ENCODE data around the gene SMYD4.
"Not testable (repeated sequence)": the region's sequence is repeated elsewhere in the genome, so short reads cannot be mapped to it uniquely, and the experiment has no call there.

SMYD4 gene

DNA sequence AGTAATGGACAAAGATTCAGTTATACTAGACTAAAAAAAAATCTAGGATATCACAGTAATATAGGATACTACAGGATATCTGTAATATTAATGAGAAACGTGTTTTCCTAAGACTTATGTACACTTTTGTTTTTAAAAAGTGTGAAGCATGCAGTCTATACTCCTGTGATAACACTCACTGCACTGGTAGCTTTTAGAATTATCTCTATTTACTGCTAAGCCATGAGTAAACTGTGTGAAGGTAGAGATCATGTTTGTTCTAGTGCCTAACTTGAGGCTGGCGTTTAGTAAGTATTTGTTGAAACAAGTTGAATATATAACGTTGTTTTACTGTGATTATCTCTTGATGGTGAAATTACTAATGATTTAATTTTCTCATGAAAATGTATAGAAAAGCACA is 24.0 kb upstream of the SMYD4 start:
- Mint-ChIP-seq H3K27ac (no peak overlapping the region), H3K36me3 (peaks cover 33% of the 10 kb centered on the region in 2 donors), H3K9me3 (no peaks in the 10 kb centered on the region), H3K27me3 (no peaks in the 10 kb centered on the region), H3K4me3 (no peak overlapping the region), H3K4me1 (peaks cover 6 to 10% of the 10 kb centered on the region in 2 donors)
- no peak for ATAC-seq (replicated peaks)
- DNase-seq = no peak

DNA sequence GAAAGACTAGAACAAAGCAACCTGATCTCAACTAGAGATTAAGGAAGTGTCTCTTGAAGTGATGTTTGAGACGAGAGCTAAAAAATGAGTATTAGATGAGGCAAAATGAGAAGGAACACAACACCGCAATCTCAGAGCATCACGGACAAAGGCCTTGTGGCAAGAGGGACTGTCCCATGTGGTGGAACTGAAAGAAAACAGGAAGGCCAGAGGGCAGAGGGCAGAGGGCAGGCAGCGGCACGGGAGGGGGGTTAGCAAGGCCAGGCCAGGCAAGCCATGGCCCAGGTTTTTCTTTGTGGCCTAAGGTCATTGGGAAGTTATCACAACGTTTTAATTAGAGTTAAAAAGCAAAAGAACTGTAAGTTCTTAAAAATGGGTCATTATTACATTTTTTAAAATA is 22.6 kb upstream of the SMYD4 start:
- DNase-seq (no peak), ATAC-seq (replicated peaks) (peak; percentile 65 to 82)
- Mint-ChIP-seq H3K4me1 (peaks cover 6 to 10% of the 10 kb centered on the region in 2 donors), H3K4me3 (no peak overlapping the region), H3K36me3 (peaks cover 33 to 36% of the 10 kb centered on the region in 2 donors), H3K27me3 (no peaks in the 10 kb centered on the region), H3K9me3 (no peaks in the 10 kb centered on the region), H3K27ac (peak overlapping the region; percentile 2)

DNA sequence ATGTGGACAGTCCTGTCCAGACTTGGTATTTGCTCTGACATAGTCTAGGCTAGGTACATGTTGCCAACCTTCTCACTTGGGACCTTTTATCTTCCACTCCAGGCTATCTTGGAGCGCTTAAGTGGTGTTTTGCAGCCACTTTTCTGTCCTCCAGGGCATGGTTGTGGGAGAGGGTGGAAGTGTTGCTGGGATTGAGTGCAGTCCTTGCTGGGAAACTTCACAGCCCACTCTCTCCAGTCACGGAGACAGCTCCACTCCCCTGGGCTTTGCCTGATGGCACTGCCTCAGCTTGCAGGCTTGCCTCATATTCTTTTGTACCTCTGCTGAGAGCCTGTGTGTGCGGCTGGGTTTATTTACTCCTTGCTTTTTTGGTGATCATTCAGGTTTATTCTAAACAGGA is 17.5 kb upstream of the SMYD4 start:
- Mint-ChIP-seq H3K9me3 (no peaks in the 10 kb centered on the region), H3K4me1 (peaks cover 4 to 6% of the 10 kb centered on the region in 2 donors), H3K27me3 (no peaks in the 10 kb centered on the region), H3K4me3 (no peak overlapping the region), H3K27ac (no peak overlapping the region), H3K36me3 (peaks cover 32 to 52% of the 10 kb centered on the region in 2 donors)
- DNase-seq (no peak), ATAC-seq (replicated peaks) (no peak)

DNA sequence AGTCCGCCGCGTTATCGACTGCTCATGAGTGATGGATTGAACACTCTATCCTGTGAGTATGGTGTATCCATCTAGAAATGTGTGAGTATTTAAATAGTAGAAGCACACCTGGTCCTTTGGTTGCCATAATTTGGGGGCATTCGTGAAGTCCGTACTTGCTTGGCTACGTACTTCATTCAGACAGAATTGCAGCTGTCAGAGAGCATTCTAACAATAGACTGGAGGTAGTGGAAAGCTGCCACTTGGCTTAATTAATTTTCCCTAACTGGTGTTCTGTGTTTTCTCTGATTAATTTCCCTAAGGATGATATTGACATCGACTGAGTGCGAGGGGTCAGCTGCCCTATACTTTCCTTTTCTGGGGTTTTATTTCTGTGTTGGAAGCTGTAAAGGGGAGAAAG is 14.2 kb upstream of the SMYD4 start:
- no peak for DNase-seq
- H3K9me3 Mint-ChIP-seq = no peaks in the 10 kb centered on the region

DNA sequence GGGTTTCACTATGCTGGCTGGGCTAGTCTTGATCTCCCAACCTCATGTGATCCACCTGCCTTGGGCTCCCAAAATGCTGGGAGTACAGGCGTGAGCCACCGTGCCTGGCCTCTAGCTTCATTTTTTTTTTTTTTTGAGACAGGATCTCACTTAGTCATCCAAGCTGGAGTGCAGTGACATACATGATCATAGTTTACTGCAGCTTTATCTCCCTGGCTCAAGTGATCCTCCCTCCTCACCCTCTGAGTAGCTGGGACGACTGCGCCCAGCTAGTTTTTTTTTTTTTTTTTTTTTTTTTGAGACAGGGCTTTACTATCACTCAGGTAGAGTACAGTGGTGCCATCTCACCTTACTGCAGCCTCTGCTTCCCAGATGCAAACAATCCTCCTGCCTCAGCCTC is 9.8 kb upstream of the SMYD4 start:
- ATAC-seq (replicated peaks) = no peak
- Mint-ChIP-seq H3K4me3 (no peak overlapping the region), H3K36me3 (peaks cover 17 to 39% of the 10 kb centered on the region in 2 donors), H3K27ac (no peak overlapping the region), H3K27me3 (no peaks in the 10 kb centered on the region), H3K9me3 (no peaks in the 10 kb centered on the region), H3K4me1 (peaks cover 6 to 9% of the 10 kb centered on the region in 2 donors)
- no peak for DNase-seq

More for the DNA sequence above, 14.2 kb upstream of the SMYD4 start:
- no peak for ATAC-seq (replicated peaks)
- peaks cover 21 to 43% of the 10 kb centered on the region in 2 donors for H3K36me3 Mint-ChIP-seq
- H3K27me3 Mint-ChIP-seq = no peaks in the 10 kb centered on the region
- H3K27ac Mint-ChIP-seq = no peak overlapping the region
- H3K4me3 Mint-ChIP-seq = no peak overlapping the region
- H3K4me1 Mint-ChIP-seq = peaks cover 0 to 6% of the 10 kb centered on the region in 2 donors

DNA sequence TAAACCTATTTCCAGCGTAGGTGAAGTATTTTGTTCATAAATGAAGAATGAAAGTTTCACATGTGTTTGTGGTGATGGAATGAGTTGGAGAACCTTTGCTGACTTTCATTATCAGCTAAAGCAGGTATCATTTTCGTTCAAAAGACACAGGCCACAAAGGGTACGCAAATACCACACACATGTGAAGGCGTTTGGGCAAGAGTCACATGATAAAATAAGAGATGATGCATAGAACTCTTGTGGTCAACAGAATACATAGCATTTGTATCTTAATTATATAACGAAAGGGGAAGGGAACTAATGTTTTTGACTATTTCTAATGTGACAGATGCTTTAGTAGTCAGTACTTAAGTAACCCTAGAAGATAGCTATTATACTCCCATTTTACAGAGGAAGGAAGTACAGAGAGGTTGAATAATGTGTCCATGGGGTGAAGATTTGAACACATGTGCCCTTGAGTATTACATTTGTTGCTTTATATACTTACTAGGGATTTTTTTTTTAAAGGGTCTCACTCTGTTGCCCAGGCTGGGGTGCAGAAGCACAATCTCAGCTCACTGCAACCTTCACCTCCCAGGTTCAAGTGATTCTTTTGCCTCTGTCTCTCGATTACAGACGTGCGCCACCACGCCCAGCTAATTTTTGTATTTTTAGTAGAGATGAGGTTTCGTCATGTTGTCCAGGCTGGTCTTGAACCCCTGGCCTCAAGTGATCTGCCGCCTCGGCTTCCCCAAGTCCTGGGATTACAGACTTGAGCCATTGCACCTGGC is 4.9 kb upstream of the SMYD4 start:
- peaks cover 26 to 34% of the 10 kb centered on the region in 2 donors for H3K4me1 Mint-ChIP-seq
- H3K36me3 Mint-ChIP-seq = peaks cover 15 to 30% of the 10 kb centered on the region in 2 donors
- ATAC-seq (replicated peaks) (peak; percentile 44 to 51), DNase-seq (peak; percentile 24)
- peak overlapping the region in 1 of 2 donors; percentile 14 for H3K4me3 Mint-ChIP-seq
- no peaks in the 10 kb centered on the region for H3K9me3 Mint-ChIP-seq
- peak overlapping the region; percentile 80 for H3K27ac Mint-ChIP-seq
- no peaks in the 10 kb centered on the region for H3K27me3 Mint-ChIP-seq

DNA sequence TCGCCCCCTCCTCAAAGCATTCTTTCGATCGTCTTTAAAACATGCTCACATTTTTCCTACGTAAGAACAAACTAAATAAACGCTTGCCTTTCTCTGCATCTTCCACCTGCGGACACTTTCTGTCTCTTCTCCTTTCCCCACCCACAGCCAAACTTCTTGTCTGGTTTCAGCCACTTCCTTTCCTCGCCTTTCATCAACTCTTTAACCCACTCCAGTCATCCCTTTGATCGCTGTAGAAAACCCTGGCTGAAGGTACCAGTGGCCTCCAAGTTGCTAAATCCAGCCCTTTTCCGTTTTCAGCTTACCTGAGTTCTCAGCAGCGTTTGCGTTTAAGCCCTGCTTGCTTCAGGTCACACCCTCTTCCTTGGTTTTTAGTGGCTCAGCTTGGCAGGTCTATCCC is 586 bp upstream of the SMYD4 start:
- Mint-ChIP-seq H3K4me1 (peaks cover 30 to 50% of the 10 kb centered on the region in 2 donors), H3K4me3 (peak overlapping the region; percentile 90 to 92), H3K9me3 (no peaks in the 10 kb centered on the region), H3K36me3 (peaks cover 10 to 29% of the 10 kb centered on the region in 2 donors), H3K27ac (peak overlapping the region; percentile 88), H3K27me3 (no peaks in the 10 kb centered on the region)
- DNase-seq = peak; percentile 10
- peak; percentile 6 to 17 for ATAC-seq (replicated peaks)

DNA sequence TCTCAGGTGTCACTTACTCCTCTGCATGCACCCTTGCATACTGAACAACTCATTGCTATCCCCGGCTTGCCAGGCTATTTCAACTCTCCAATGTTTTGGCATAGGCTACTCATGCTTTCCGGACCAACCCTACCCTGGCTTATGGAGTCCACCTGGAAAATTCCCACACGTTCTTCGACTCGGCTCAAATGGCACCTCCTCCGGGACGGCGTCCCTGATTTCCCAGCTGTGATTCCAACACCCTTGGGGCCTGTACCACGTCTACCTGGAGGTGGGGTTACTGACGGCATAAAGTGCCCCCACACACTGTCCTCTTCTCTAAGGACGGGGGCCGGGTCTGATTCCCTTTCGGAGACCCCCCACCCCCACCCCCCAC is 498 bp downstream of the SMYD4 start:
- Mint-ChIP-seq H3K27ac (peak overlapping the region; percentile 62), H3K27me3 (no peaks in the 10 kb centered on the region), H3K4me1 (peaks cover 26 to 44% of the 10 kb centered on the region in 2 donors), H3K9me3 (no peaks in the 10 kb centered on the region), H3K4me3 (peak overlapping the region; percentile 90 to 92), H3K36me3 (peaks cover 15 to 29% of the 10 kb centered on the region in 2 donors)
- ATAC-seq (replicated peaks) (peak in 1 of 2 donors; percentile 1), DNase-seq (no peak)

DNA sequence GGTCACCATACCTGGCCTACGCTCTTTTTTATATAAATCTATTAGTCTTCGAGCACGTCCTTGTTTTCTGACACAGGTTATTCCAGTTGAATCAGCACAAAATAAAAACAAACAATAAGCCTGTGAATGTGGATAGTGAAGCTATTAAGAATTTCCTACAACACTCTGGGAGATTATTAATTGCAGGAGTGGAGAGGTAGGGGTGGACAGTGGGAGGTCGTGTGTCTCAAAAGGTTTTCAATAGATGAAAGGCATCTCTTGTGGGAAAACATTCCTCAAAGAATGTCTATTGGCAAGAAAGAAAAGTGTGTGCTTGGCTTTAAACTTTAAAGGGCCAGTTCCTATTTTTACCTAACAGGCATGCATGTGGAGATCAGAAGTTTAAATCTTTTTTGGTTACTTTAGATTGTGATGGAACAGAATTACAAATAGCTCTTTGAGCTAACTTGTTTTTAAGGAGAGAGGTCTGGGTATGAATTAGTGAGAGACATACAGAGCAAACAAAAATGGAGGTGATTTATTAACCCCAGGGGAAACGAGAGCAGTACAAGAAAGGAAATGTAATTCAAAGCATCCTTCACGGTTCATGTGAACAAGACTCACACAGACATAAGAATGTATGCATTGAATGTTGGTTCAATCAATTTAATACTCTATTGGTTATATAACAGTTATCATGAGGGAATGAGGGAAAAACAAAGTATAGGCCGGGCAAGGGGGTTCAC is 9.0 kb downstream of the SMYD4 start:
- Mint-ChIP-seq H3K27me3 (no peaks in the 10 kb centered on the region), H3K27ac (no peak overlapping the region), H3K9me3 (no peaks in the 10 kb centered on the region), H3K4me3 (no peak overlapping the region), H3K36me3 (peaks cover 20 to 25% of the 10 kb centered on the region in 2 donors), H3K4me1 (peaks cover 0 to 3% of the 10 kb centered on the region in 2 donors)
- ATAC-seq (replicated peaks) (no peak), DNase-seq (no peak)

DNA sequence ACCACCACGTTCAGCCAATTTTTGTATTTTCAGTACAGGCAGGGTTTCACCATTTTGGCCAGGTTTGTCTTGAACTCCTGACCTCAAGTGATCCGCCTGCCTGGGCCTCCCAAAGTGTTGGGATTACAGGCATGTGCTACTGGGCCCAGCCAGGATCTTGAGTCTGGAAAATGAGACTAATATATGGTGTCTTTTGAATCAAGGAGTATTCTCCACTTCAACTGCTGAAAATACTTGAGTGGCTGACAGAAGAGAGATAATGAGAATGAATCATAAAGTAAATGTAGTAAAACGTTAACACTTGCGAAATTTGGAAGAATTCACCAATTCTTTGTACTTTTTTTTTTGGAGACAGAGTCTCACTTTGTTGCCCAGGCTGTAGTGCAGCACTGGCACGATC is 16.6 kb downstream of the SMYD4 start:
- Mint-ChIP-seq H3K9me3 (no peaks in the 10 kb centered on the region), H3K27ac (no peak overlapping the region), H3K4me1 (no peaks in the 10 kb centered on the region), H3K4me3 (no peak overlapping the region), H3K27me3 (no peaks in the 10 kb centered on the region), H3K36me3 (peaks cover 12 to 15% of the 10 kb centered on the region in 2 donors)
- ATAC-seq (replicated peaks) (no peak), DNase-seq (no peak)

DNA sequence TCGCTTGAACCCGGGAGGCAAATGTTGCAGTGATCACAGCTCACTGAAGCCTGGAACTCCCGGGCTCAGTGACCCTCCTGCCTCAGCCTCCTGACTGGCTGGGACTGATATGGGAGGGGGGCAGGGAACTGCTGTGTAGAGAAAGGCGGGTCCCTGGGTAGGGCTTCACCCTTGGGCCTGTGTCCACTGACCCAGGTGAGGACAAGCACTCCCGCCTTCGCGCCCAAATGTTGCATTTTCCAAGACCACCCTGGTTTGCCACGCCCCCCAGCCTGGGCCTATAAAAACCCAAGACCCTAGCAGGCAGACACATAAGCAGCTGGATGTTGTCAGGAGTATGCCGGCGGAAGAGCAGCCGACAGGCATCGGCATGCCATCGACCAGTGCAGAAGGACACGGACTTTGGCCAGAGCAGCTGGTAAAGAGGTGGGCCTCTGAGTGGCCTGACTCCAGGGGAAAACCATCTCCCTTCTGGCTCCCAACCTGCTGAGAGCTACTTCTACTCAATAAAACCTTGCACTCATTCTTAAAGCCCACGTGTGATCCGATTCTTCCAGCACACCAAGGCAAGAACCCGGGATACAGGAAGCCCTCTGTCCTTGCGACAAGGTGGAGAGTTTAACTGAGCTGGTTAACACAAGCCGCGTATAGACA is 19.1 kb downstream of the SMYD4 start:
- peaks cover 13 to 22% of the 10 kb centered on the region in 2 donors for H3K36me3 Mint-ChIP-seq
- DNase-seq = no peak
- no peaks in the 10 kb centered on the region for H3K4me1 Mint-ChIP-seq
- H3K27me3 Mint-ChIP-seq = no peaks in the 10 kb centered on the region
- no peak overlapping the region for H3K4me3 Mint-ChIP-seq
- no peak overlapping the region for H3K27ac Mint-ChIP-seq
- ATAC-seq (replicated peaks) = no peak
- no peaks in the 10 kb centered on the region for H3K9me3 Mint-ChIP-seq

DNA sequence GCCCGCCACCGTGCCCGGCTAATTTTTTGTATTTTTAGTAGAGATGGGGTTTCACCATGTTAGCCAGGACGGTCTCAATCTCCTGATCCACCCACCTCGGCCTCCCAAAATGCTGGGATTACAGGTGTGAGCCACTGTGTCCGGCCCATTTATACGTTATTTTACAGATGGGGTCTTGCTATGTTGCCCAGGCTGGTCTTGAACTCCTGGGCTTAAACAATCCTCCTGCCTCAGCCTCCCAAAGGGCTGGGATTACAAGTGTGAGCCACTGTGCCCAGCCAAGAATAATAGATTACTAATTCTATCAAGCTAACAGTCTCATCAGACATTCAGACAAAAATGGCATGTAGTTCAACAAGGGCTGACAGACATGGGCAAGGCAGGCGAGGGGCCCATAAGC is 19.9 kb downstream of the SMYD4 start:
- H3K4me1 Mint-ChIP-seq; H3K4me3 Mint-ChIP-seq; H3K27me3 Mint-ChIP-seq; DNase-seq; ATAC-seq (replicated peaks); H3K27ac Mint-ChIP-seq; H3K9me3 Mint-ChIP-seq: not testable (repeated sequence)
- H3K36me3 Mint-ChIP-seq = peaks cover 14 to 25% of the 10 kb centered on the region in 2 donors

DNA sequence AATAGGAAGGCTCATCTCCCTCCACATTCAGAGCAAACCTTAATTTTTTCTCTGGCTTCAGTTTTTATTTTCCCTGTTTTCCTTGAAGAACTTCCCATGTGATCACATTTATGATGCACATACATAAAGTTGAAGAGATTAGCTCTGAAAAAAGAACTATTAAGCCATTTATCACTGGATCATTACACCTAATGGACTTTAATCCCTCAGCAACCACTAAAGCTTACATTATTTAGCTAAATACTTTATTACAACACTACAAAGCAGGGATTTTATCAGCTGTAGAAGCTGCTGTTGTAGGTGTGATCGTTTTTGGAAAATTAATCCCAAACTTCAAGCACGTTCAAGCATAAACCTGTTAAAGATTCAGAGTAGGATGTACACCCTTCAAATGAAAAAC is 21.1 kb downstream of the SMYD4 start:
- no peaks in the 10 kb centered on the region for H3K4me1 Mint-ChIP-seq
- ATAC-seq (replicated peaks) (no peak), DNase-seq (no peak)
- peaks cover 21 to 32% of the 10 kb centered on the region in 2 donors for H3K36me3 Mint-ChIP-seq
- no peak overlapping the region for H3K4me3 Mint-ChIP-seq
- no peaks in the 10 kb centered on the region for H3K27me3 Mint-ChIP-seq
- H3K27ac Mint-ChIP-seq = no peak overlapping the region
- H3K9me3 Mint-ChIP-seq = no peaks in the 10 kb centered on the region

DNA sequence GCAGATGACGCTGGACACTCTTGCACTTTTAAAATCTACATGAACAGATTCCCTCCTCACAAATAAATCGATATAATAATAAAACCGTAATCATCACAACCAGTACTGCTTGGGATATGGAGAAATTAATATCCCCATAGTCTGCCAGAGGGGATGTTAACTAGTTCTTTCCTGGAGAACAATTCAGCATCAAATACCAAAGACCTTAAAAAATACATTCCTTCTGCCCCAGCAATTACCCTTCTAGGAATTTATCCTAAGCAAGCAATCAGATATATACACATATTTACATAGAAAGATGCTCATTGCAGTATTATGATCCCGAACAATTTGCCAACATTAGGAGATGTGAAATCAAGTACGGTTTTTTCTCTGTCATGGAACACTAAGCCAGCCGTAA is 21.8 kb downstream of the SMYD4 start:
- no peak for ATAC-seq (replicated peaks)
- no peaks in the 10 kb centered on the region for H3K9me3 Mint-ChIP-seq
- DNase-seq = no peak
- no peaks in the 10 kb centered on the region for H3K4me1 Mint-ChIP-seq
- H3K36me3 Mint-ChIP-seq = peaks cover 24 to 39% of the 10 kb centered on the region in 2 donors
- H3K4me3 Mint-ChIP-seq = no peak overlapping the region
- H3K27me3 Mint-ChIP-seq = no peaks in the 10 kb centered on the region
- no peak overlapping the region for H3K27ac Mint-ChIP-seq
